Measurements from ENCODE around the gene PRKAR2A. TPM values are rescaled to one million over a fixed set of nuclear protein-coding genes. Genes with fewer than 3 reads are reported as not detected.
"Not testable (repeated sequence)": the region's sequence is repeated elsewhere in the genome, so short reads cannot be mapped to it uniquely, and the experiment has no call there.

Gene PRKAR2A
- total RNA-seq, 3 donors from 2014 or later (not counting 1 experiment from before 2014, with no cell fraction given): 40.5 to 43.5 (median 42.7) TPM

GRCh38 chr3:48837163-48837562, 10.5 kb downstream of the PRKAR2A start:
- H3K36me3 Mint-ChIP-seq: no peaks in the 10 kb centered on the region
- DNase-seq (no peak), ATAC-seq (no peak)
- Histone ChIP-seq H3K36me3 (ENCODE audit: control insufficient read depth, insufficient read depth, low read length) (no peaks in the 10 kb centered on the region), H3K27me3 (ENCODE audit: control insufficient read depth, insufficient read depth, low read length) (no peaks in the 10 kb centered on the region), H3K4me1 (ENCODE audit: control insufficient read depth, insufficient read depth, low read length) (no peaks in the 10 kb centered on the region), H3K4me3 (ENCODE audit: low read length) (no peak overlapping the region), H3K27ac (ENCODE audit: low read length) (no peak overlapping the region), H3K9me3 (ENCODE audit: control insufficient read depth, insufficient read depth, low read length) (no peaks in the 10 kb centered on the region)
- no peaks in the 10 kb centered on the region for H3K9me3 Mint-ChIP-seq
- 65% methylated on average over 2 of the region's 2 CpGs for WGBS (ENCODE audit: insufficient coverage)
- H3K27ac Mint-ChIP-seq: peak overlapping the region in 1 of 2 donors; percentile 23
- TF ChIP-seq, protein P1, sequence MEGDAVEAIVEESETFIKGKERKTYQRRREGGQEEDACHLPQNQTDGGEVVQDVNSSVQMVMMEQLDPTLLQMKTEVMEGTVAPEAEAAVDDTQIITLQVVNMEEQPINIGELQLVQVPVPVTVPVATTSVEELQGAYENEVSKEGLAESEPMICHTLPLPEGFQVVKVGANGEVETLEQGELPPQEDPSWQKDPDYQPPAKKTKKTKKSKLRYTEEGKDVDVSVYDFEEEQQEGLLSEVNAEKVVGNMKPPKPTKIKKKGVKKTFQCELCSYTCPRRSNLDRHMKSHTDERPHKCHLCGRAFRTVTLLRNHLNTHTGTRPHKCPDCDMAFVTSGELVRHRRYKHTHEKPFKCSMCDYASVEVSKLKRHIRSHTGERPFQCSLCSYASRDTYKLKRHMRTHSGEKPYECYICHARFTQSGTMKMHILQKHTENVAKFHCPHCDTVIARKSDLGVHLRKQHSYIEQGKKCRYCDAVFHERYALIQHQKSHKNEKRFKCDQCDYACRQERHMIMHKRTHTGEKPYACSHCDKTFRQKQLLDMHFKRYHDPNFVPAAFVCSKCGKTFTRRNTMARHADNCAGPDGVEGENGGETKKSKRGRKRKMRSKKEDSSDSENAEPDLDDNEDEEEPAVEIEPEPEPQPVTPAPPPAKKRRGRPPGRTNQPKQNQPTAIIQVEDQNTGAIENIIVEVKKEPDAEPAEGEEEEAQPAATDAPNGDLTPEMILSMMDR (IDR thresholded peaks at IDR 0.05): no peak
- H3K27me3 Mint-ChIP-seq (ENCODE audit: low read depth in 2 of 2): no peaks in the 10 kb centered on the region
- H3K4me1 Mint-ChIP-seq: peaks cover 14 to 20% of the 10 kb centered on the region in 2 donors
- intact Hi-C loops (cut with micrococcal nuclease): no loop called here
- H3K4me3 Mint-ChIP-seq: no peak overlapping the region

DNA sequence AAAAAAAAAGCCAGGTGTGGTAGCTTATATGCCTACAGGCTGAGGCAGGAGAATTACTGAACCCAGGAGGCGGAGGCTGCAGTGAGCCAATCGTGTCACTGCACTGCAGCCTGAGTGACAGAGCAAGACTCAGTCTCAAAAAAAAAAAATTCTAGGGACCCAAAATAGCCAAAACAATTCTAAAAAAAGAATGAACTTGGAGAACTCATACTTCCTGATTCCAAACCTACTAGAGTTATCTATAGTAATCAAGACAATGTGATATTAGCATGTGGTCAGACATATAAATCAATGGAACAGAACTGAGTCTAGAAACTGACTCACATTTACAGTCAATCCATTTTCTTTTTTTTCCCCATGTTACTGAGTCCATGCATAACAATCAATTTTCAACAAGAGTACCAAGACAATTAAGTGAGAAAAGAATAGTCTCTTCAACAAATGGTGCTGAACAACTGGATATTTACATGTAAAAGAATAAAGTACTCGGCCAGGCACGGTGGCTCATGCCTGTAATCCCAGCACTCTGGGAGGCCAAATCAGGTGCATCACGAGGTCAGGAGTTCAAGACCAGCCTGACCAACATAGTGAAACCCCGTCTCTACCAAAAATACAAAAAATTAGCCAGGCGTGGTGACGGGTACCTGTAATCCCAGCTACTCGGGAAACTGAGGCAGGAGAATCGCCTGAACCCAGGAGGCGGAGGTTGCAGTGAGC, 11.9 kb downstream of the PRKAR2A start:
- ATAC-seq (no peak), DNase-seq (no peak)
- no peak overlapping the region for H3K4me3 Mint-ChIP-seq
- intact Hi-C loops (cut with micrococcal nuclease): no loop called here
- H3K36me3 Mint-ChIP-seq: no peaks in the 10 kb centered on the region
- Histone ChIP-seq H3K4me1 (ENCODE audit: control insufficient read depth, insufficient read depth, low read length) (peaks cover 3% of the 10 kb centered on the region), H3K27me3 (ENCODE audit: control insufficient read depth, insufficient read depth, low read length) (no peaks in the 10 kb centered on the region), H3K27ac (ENCODE audit: low read length) (no peak overlapping the region), H3K36me3 (ENCODE audit: control insufficient read depth, insufficient read depth, low read length) (no peaks in the 10 kb centered on the region), H3K4me3 (ENCODE audit: low read length) (no peak overlapping the region), H3K9me3 (ENCODE audit: control insufficient read depth, insufficient read depth, low read length) (no peaks in the 10 kb centered on the region)
- H3K9me3 Mint-ChIP-seq: no peaks in the 10 kb centered on the region
- H3K27ac Mint-ChIP-seq: no peak overlapping the region
- TF ChIP-seq, protein P1 (IDR thresholded peaks at IDR 0.05): no peak
- H3K4me1 Mint-ChIP-seq: peaks cover 14 to 20% of the 10 kb centered on the region in 2 donors
- WGBS (ENCODE audit: insufficient coverage): 96% methylated on average over 11 of the region's 11 CpGs
- no peaks in the 10 kb centered on the region for H3K27me3 Mint-ChIP-seq (ENCODE audit: low read depth in 2 of 2)

DNA sequence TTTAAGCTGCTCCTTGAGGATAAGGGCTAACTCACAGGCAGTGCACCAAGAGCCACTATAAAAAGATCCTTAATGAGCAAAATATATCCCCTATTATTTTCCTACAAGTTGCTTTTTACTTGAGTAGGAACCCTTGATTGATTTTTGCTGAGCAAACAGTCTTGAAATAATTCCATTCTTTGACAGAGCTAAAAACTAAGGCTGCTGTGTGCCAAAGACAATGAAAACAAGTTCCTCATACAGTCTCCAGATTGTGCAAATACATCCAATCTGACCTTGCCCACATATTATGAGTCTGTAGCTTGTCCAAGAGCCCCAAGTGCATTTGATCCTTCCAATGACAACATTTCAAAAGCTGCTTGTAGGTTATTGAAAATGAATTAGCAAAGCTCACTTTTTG, 15.0 kb downstream of the PRKAR2A start:
- H3K9me3 ChIP-seq (ENCODE audit: control insufficient read depth, insufficient read depth, low read length): no peaks in the 10 kb centered on the region
- Mint-ChIP-seq H3K36me3 (no peaks in the 10 kb centered on the region), H3K27ac (no peak overlapping the region), H3K4me1 (peaks cover 6 to 13% of the 10 kb centered on the region in 2 donors), H3K4me3 (no peak overlapping the region), H3K9me3 (no peaks in the 10 kb centered on the region), H3K27me3 (ENCODE audit: low read depth in 2 of 2) (no peaks in the 10 kb centered on the region)
- no peak overlapping the region for H3K27ac ChIP-seq (ENCODE audit: low read length)
- no peak overlapping the region for H3K4me3 ChIP-seq (ENCODE audit: low read length)
- no peaks in the 10 kb centered on the region for H3K36me3 ChIP-seq (ENCODE audit: control insufficient read depth, insufficient read depth, low read length)
- ATAC-seq: no peak
- TF ChIP-seq, protein P1 (IDR thresholded peaks at IDR 0.05): no peak
- H3K4me1 ChIP-seq (ENCODE audit: control insufficient read depth, insufficient read depth, low read length): peaks cover 3% of the 10 kb centered on the region
- DNase-seq: no peak
- intact Hi-C loops (cut with micrococcal nuclease): no loop called here
- H3K27me3 ChIP-seq (ENCODE audit: control insufficient read depth, insufficient read depth, low read length): no peaks in the 10 kb centered on the region

DNA sequence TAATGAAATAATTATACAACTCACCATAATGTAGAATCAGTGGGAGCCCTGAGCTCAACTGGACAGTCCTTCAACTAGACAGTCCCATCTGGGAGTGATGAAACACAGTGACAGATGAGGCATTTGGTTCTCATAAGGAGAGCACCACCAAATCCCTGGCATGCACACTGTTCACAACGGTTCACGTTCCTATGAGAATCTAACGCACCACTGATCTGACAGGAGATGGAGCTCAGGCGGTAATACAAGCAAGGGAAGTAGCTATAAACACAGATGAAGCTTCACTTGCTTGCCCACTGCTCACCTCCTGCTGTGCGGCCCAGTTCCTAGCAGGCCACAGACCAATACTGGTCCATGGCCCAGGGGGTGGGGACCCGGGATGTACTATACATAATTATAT, 17.0 kb downstream of the PRKAR2A start:
- no peak overlapping the region for H3K4me3 Mint-ChIP-seq
- Histone ChIP-seq H3K4me1 (ENCODE audit: control insufficient read depth, insufficient read depth, low read length) (peaks cover 3% of the 10 kb centered on the region), H3K27ac (ENCODE audit: low read length) (no peak overlapping the region), H3K36me3 (ENCODE audit: control insufficient read depth, insufficient read depth, low read length) (no peaks in the 10 kb centered on the region), H3K27me3 (ENCODE audit: control insufficient read depth, insufficient read depth, low read length) (no peaks in the 10 kb centered on the region), H3K4me3 (ENCODE audit: low read length) (no peak overlapping the region), H3K9me3 (ENCODE audit: control insufficient read depth, insufficient read depth, low read length) (no peaks in the 10 kb centered on the region)
- intact Hi-C loops (cut with micrococcal nuclease): no loop called here
- no peak for ATAC-seq
- H3K27me3 Mint-ChIP-seq (ENCODE audit: low read depth in 2 of 2): no peaks in the 10 kb centered on the region
- H3K27ac Mint-ChIP-seq: no peak overlapping the region
- TF ChIP-seq, protein P1 (IDR thresholded peaks at IDR 0.05): no peak
- no peaks in the 10 kb centered on the region for H3K36me3 Mint-ChIP-seq
- no peaks in the 10 kb centered on the region for H3K9me3 Mint-ChIP-seq
- WGBS (ENCODE audit: insufficient coverage): 97% methylated on average over 5 of the region's 6 CpGs
- peaks cover 9 to 19% of the 10 kb centered on the region in 2 donors for H3K4me1 Mint-ChIP-seq
- DNase-seq: no peak

DNA sequence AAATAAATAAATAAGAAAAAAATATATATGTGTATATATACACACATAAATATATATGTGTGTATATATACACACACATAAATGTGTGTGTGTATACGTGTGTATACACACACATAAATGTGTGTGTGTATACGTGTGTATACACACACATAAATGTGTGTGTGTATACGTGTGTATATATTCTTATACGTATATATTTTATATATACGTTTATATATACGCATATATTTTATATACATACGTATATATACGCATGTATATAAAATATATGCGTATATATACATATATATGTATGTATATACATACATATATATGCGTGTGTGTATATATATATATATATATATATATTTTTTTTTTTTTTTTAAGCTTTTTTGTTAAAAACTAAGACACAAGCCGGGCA, 18.1 kb downstream of the PRKAR2A start:
- DNase-seq; H3K9me3 Mint-ChIP-seq; H3K27ac Mint-ChIP-seq; H3K9me3 ChIP-seq (ENCODE audit: control insufficient read depth, insufficient read depth, low read length); H3K4me3 Mint-ChIP-seq; ATAC-seq; intact Hi-C loops (cut with micrococcal nuclease); H3K27me3 Mint-ChIP-seq (ENCODE audit: low read depth in 2 of 2); H3K36me3 ChIP-seq (ENCODE audit: control insufficient read depth, insufficient read depth, low read length); H3K27ac ChIP-seq (ENCODE audit: low read length); H3K36me3 Mint-ChIP-seq; H3K4me3 ChIP-seq (ENCODE audit: low read length); H3K27me3 ChIP-seq (ENCODE audit: control insufficient read depth, insufficient read depth, low read length); H3K4me1 ChIP-seq (ENCODE audit: control insufficient read depth, insufficient read depth, low read length): not testable (repeated sequence)
- H3K4me1 Mint-ChIP-seq: peaks cover 10 to 17% of the 10 kb centered on the region in 2 donors
- no CpG with 5 or more reads among the region's 11 CpGs for WGBS (ENCODE audit: insufficient coverage)

All from natural killer cell (primary cell).